H9 (cell line): ENCODE data around the gene CCDC187. TPM values are rescaled to one million over a fixed set of nuclear protein-coding genes. Genes with fewer than 3 reads are reported as not detected.

ENCODE experiments used
- DNase-seq: peaks from one replicate; pipeline ENCODE4 v3.0.0-alpha.2; 2017
- H2AFZ ChIP-seq: one replicate; pipeline ENCODE4 v1.6.1; 2013; ENCODE audit warnings: mild to moderate bottlenecking, low read length, control low read depth, moderate library complexity
- H2AK5ac ChIP-seq: 2 replicates; pipeline ENCODE4 v1.6.1; 2013; ENCODE audit warnings: low read length, control low read depth, mixed read lengths; ENCODE audit not compliant: insufficient read length
- H2BK120ac ChIP-seq: one replicate; pipeline ENCODE4 v1.6.1; 2013; ENCODE audit warnings: low read depth, mild to moderate bottlenecking, low read length, control low read depth, inconsistent platforms; ENCODE audit not compliant: poor library complexity, severe bottlenecking
- H2BK12ac ChIP-seq: 2 replicates; pipeline ENCODE4 v1.6.1; 2013; ENCODE audit warnings: low read length, control low read depth, mixed read lengths, low read depth; ENCODE audit not compliant: insufficient read length
- H2BK15ac ChIP-seq: 2 replicates; pipeline ENCODE4 v1.6.1; 2013; ENCODE audit warnings: low read depth, low read length, control low read depth
- H2BK20ac ChIP-seq: one replicate; pipeline ENCODE4 v1.6.1; 2013; ENCODE audit warnings: low read depth, mild to moderate bottlenecking, low read length, control low read depth, inconsistent platforms; ENCODE audit not compliant: poor library complexity, severe bottlenecking
- H2BK5ac ChIP-seq: 2 replicates; pipeline ENCODE4 v1.6.1; 2013; ENCODE audit warnings: low read length, control low read depth, mixed read lengths; ENCODE audit not compliant: insufficient read length
- H3K14ac ChIP-seq: 2 replicates; pipeline ENCODE4 v1.6.1; 2013; ENCODE audit warnings: low read length, control low read depth; ENCODE audit not compliant: insufficient read depth
- H3K18ac ChIP-seq: 2 replicates; pipeline ENCODE4 v1.6.1; 2013; ENCODE audit warnings: low read depth, mild to moderate bottlenecking, mixed read lengths, low read length, control low read depth; ENCODE audit not compliant: insufficient read length
- H3K23ac ChIP-seq: 2 replicates; pipeline ENCODE4 v1.6.1; 2013; ENCODE audit warnings: low read length, control low read depth, mixed read lengths, low read depth; ENCODE audit not compliant: insufficient read length
- H3K23me2 ChIP-seq: 2 replicates; pipeline ENCODE4 v1.6.1; 2013; ENCODE audit warnings: low read depth, mild to moderate bottlenecking, mixed read lengths, low read length, control low read depth; ENCODE audit not compliant: insufficient read length, poor library complexity, severe bottlenecking
- H3K27ac ChIP-seq: 2 replicates; pipeline ENCODE4 v1.5.1; 2013; ENCODE audit warnings: low read length, control low read depth, mixed read lengths, low read depth; ENCODE audit not compliant: insufficient read length
- H3K27me3 ChIP-seq: 2 replicates; pipeline ENCODE4 v1.6.1; 2013; ENCODE audit warnings: low read length, control low read depth, inconsistent platforms; ENCODE audit not compliant: insufficient read depth
- H3K4ac ChIP-seq: 2 replicates; pipeline ENCODE4 v1.6.1; 2013; ENCODE audit warnings: low read depth, mild to moderate bottlenecking, control low read depth, inconsistent platforms, low read length, moderate library complexity
- H3K4me1 ChIP-seq: 2 replicates; pipeline ENCODE4 v1.6.1; 2013; ENCODE audit warnings: low read length, control low read depth, inconsistent platforms; ENCODE audit not compliant: insufficient read depth
- H3K4me2 ChIP-seq: 2 replicates; pipeline ENCODE4 v1.6.1; 2013; ENCODE audit warnings: low read length, control low read depth, mixed read lengths; ENCODE audit not compliant: insufficient read length, insufficient read depth
- H3K56ac ChIP-seq: 2 replicates; pipeline ENCODE4 v1.6.1; 2013; ENCODE audit warnings: low read depth, mild to moderate bottlenecking, mixed read lengths, low read length, control low read depth; ENCODE audit not compliant: insufficient read length
- H3K79me1 ChIP-seq: 2 replicates; pipeline ENCODE4 v1.6.1; 2013; ENCODE audit warnings: low read depth, mild to moderate bottlenecking, moderate library complexity, low read length, control low read depth, inconsistent platforms; ENCODE audit not compliant: insufficient read depth, poor library complexity, severe bottlenecking
- H3K79me2 ChIP-seq: 2 replicates; pipeline ENCODE4 v1.6.1; 2013; ENCODE audit warnings: low read length, control low read depth, inconsistent platforms; ENCODE audit not compliant: insufficient read depth
- H3K9ac ChIP-seq: 2 replicates; pipeline ENCODE4 v1.6.1; 2013; ENCODE audit warnings: low read length, control low read depth, mixed read lengths; ENCODE audit not compliant: insufficient read length; ENCODE audit errors: extremely low read depth
- H3K9me3 ChIP-seq: one replicate; pipeline ENCODE4 v1.6.1; 2013; ENCODE audit warnings: low read depth, low read length, inconsistent platforms; ENCODE audit not compliant: control insufficient read depth
- H3T11ph ChIP-seq: one replicate; pipeline ENCODE4 v1.6.1; 2013; ENCODE audit warnings: mild to moderate bottlenecking, low read length, control low read depth, inconsistent platforms
- H4K20me1 ChIP-seq: one replicate; pipeline ENCODE4 v1.6.1; 2013; ENCODE audit not compliant: control insufficient read depth, insufficient read length, insufficient read depth
- H4K5ac ChIP-seq: 2 replicates; pipeline ENCODE4 v1.6.1; 2013; ENCODE audit warnings: low read depth, mild to moderate bottlenecking, mixed read lengths, low read length, control low read depth; ENCODE audit not compliant: insufficient read length
- H4K8ac ChIP-seq: replicated peaks from 2 replicates; pipeline ENCODE4 v1.6.1; 2013; ENCODE audit warnings: low read length, control low read depth, mixed read lengths, low read depth; ENCODE audit not compliant: insufficient read length
- H4K91ac ChIP-seq: 2 replicates; pipeline ENCODE4 v1.6.1; 2013; ENCODE audit warnings: low read depth, mild to moderate bottlenecking, moderate library complexity, mixed read lengths, low read length, control low read depth; ENCODE audit not compliant: insufficient read length
- H3K27ac Mint-ChIP-seq, 3 experiments: 2 replicates in 2 of 3; 3 replicates in 1 of 3; pipeline ENCODE4 v1.8.0; 2020 to 2021; ENCODE audit warnings: mixed read lengths in 3 of 3, mild to moderate bottlenecking in 1 of 3, moderate library complexity in 1 of 3
- H3K27me3 Mint-ChIP-seq: 2 replicates; pipeline ENCODE4 v1.8.0; 2021; ENCODE audit warnings: low read depth, mild to moderate bottlenecking, moderate library complexity, mixed read lengths
- H3K36me3 Mint-ChIP-seq, 3 experiments: 2 replicates in 2 of 3; 3 replicates in 1 of 3; pipeline ENCODE4 v1.8.0; 2020 to 2021; ENCODE audit warnings: low read depth in 3 of 3, mixed read lengths in 3 of 3; ENCODE audit not compliant: insufficient read depth in 1 of 3
- H3K4me1 Mint-ChIP-seq, 2 experiments: 2 replicates each; pipeline ENCODE4 v1.8.0; 2020; ENCODE audit warnings: mixed read lengths in 2 of 2
- H3K4me3 Mint-ChIP-seq, 2 experiments: 2 replicates in 1 of 2; 3 replicates in 1 of 2; pipeline ENCODE4 v1.8.0; 2020 to 2021; ENCODE audit warnings: mild to moderate bottlenecking in 2 of 2, mixed read lengths in 2 of 2, moderate library complexity in 1 of 2
- H3K9me3 Mint-ChIP-seq, 2 experiments: 2 replicates in 1 of 2; 3 replicates in 1 of 2; pipeline ENCODE4 v1.8.0; 2020; ENCODE audit warnings: mild to moderate bottlenecking in 2 of 2, mixed read lengths in 2 of 2, moderate library complexity in 1 of 2
- CTCF ChIP-seq: fragments of 200-600 bp; sonication (generic); conservative IDR thresholded peaks from 3 replicates; pipeline ENCODE4 v1.8.0; 2021; ENCODE audit warnings: antibody characterized with exemption, mild to moderate bottlenecking
- WGBS: extraction: QIAGEN DNeasy Blood & Tissue Kit; methylation state at CpG from one replicate; pipeline ENCODE4 v1.1.7; 2013; ENCODE audit warnings: missing lambda C conversion rate, low lambda C conversion rate, mixed read lengths; ENCODE audit not compliant: insufficient read length; ENCODE audit errors: extremely low coverage; 5-methylcytosine and 5-hydroxymethylcytosine counted together
- total RNA-seq: library from RNA; stranded (reverse); gene quantifications from 2 replicates; pipeline ENCODE4 v1.2.1, GENCODE V29; 2021

Gene CCDC187
- total RNA-seq, 1 experiment from 2014 or later, result 0.07 TPM

- no peaks in the 10 kb centered on the region for H4K20me1 ChIP-seq
- H2AK5ac ChIP-seq, result no peak overlapping the region
- no peak overlapping the region for H2BK20ac ChIP-seq
- no peak overlapping the region for H3K4me2 ChIP-seq
- no peak overlapping the region for H3K9ac ChIP-seq
- no peaks in the 10 kb centered on the region for H3K36me3 Mint-ChIP-seq
- H3K27ac ChIP-seq, result no peak overlapping the region
- no peak overlapping the region for H3K27ac Mint-ChIP-seq
- no peak overlapping the region for H3K23ac ChIP-seq
- no peak overlapping the region; the same call in 1 of the 2 replicates for H3K14ac ChIP-seq
- H3K9me3 ChIP-seq, result no peaks in the 10 kb centered on the region
- H3K4me1 ChIP-seq, result no peaks in the 10 kb centered on the region
- H3K4ac ChIP-seq, result no peak overlapping the region
- H3K4me1 Mint-ChIP-seq, result peaks cover 2 to 14% of the 10 kb centered on the region in 2 experiments; a peak in 2 of 4 replicates
- no peak overlapping the region for H2BK5ac ChIP-seq
- no peaks in the 10 kb centered on the region for H3K79me1 ChIP-seq
- no peak overlapping the region for H3T11ph ChIP-seq
- no peak overlapping the region for H4K8ac ChIP-seq
- no peak overlapping the region for H2AFZ ChIP-seq
- H3K27me3 ChIP-seq, result no peaks in the 10 kb centered on the region
- H3K4me3 Mint-ChIP-seq, result no peak overlapping the region; a peak in 1 of 5 replicates
- H3K27me3 Mint-ChIP-seq, result no peaks in the 10 kb centered on the region; the same call in 1 of the 2 replicates
- no peak overlapping the region for H3K56ac ChIP-seq
- no peaks in the 10 kb centered on the region for H3K79me2 ChIP-seq
- no peak for TF ChIP-seq CTCF
- no peak overlapping the region for H2BK12ac ChIP-seq
- H2BK120ac ChIP-seq, result no peak overlapping the region
- no peak overlapping the region for H4K5ac ChIP-seq
- no peak overlapping the region for H4K91ac ChIP-seq
- WGBS, result no CpG with 5 or more reads among the region's 13 CpGs
- no peak overlapping the region for H2BK15ac ChIP-seq
- no peak overlapping the region for H3K18ac ChIP-seq
- H3K23me2 ChIP-seq, result no peaks in the 10 kb centered on the region
- no peaks in the 10 kb centered on the region for H3K9me3 Mint-ChIP-seq
- no peak for DNase-seq
These were observed 45.6 kb downstream of the CCDC187 start for GRCh38 chr9:136258299-136258625.
